ENCODE data around the gene COL19A1. TPM values are rescaled to one million over a fixed set of nuclear protein-coding genes. Genes with fewer than 3 reads are reported as not detected.

Gene COL19A1
- total and polyA plus RNA-seq, 9 of the 15 experiments (the other 6 are each of a cell fraction or from before 2014, with no cell fraction given) = not detected

DNA sequence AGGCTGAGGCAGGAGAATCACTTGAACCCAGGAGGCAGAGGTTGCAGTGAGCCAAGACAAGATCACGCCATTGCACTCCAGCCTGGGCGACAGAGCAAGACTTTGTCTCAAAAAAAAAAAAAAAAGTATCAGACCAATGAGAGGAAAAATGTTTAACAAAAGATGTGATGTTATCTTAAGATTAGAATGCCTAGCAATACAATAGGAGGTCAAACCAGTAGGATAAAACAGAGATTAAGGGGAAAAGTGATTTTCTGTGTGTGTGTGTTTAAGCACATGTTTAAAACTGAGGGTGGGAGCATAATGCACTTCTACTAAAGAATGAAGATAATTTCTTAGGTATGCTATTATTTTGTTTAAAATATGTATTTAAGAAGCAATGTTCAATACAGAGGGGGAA is 17.9 kb downstream of the COL19A1 start:
- H3K9ac ChIP-seq (ENCODE audit: insufficient read depth in 1 of 2, low read depth in 2 of 2, low read length in 2 of 2) = no peak overlapping the region
- H3K27me3 ChIP-seq (ENCODE audit: control insufficient read depth in 2 of 2, insufficient read depth in 2 of 2, low read length in 2 of 2) = no peaks in the 10 kb centered on the region; a peak in 2 of 5 replicates
- TF ChIP-seq TEAD2 (tag; IDR thresholded peaks at IDR 0.05) (no peak), SRSF1 (IDR thresholded peaks at IDR 0.05; ENCODE audit: low read depth, low read length) (no peak), GTF2E2 (tag; IDR thresholded peaks at IDR 0.05) (no peak)
- TF ChIP-seq, protein P1, sequence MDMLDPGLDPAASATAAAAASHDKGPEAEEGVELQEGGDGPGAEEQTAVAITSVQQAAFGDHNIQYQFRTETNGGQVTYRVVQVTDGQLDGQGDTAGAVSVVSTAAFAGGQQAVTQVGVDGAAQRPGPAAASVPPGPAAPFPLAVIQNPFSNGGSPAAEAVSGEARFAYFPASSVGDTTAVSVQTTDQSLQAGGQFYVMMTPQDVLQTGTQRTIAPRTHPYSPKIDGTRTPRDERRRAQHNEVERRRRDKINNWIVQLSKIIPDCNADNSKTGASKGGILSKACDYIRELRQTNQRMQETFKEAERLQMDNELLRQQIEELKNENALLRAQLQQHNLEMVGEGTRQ (CRISPR knock-in tag; IDR thresholded peaks at IDR 0.05) = no peak
- TF ChIP-seq, protein P2, sequence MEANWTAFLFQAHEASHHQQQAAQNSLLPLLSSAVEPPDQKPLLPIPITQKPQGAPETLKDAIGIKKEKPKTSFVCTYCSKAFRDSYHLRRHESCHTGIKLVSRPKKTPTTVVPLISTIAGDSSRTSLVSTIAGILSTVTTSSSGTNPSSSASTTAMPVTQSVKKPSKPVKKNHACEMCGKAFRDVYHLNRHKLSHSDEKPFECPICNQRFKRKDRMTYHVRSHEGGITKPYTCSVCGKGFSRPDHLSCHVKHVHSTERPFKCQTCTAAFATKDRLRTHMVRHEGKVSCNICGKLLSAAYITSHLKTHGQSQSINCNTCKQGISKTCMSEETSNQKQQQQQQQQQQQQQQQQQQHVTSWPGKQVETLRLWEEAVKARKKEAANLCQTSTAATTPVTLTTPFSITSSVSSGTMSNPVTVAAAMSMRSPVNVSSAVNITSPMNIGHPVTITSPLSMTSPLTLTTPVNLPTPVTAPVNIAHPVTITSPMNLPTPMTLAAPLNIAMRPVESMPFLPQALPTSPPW (CRISPR knock-in tag; IDR thresholded peaks at IDR 0.05) = no peak
- H2AFZ ChIP-seq (ENCODE audit: low read depth, low read length) = no peak overlapping the region
- in situ Hi-C loops (cut with MboI) = no loop called here
- BruUV-seq (replicated peaks) = no TSS peak
- no peaks in the 10 kb centered on the region for H3K9me3 ChIP-seq (replicated peaks; ENCODE audit: control insufficient read depth, insufficient read depth, low read depth, low read length)
- no peak overlapping the region for H3K4me2 ChIP-seq (ENCODE audit: insufficient read depth, low read length)
- no peaks in the 10 kb centered on the region for H3K9me1 ChIP-seq (ENCODE audit: control insufficient read depth, insufficient read depth, low read length)
- ATAC-seq = no peak
- H3K36me3 ChIP-seq (ENCODE audit: control insufficient read depth, insufficient read depth, low read length) = no peaks in the 10 kb centered on the region
- H4K20me1 ChIP-seq (replicated peaks; ENCODE audit: control insufficient read depth, insufficient read depth, low read length) = no peaks in the 10 kb centered on the region
- intact Hi-C loops (cut with micrococcal nuclease) = no loop called here
- FAIRE-seq = no peak
- H3K27ac ChIP-seq (ENCODE audit: extremely low read depth, low read depth, low read length) = no peak overlapping the region
- no peak overlapping the region for H3K4me3 ChIP-seq
- no peaks in the 10 kb centered on the region for H3K4me1 ChIP-seq (replicated peaks in 1 of 2; ENCODE audit: control insufficient read depth in 2 of 2, insufficient read depth in 2 of 2, low read length in 2 of 2)
- ChIA-PET CTCF (ENCODE audit: low intra/inter-chr PET ratio) (no interaction called here), POLR2A (no interaction called here)
- no CpG with 5 or more reads among the region's 2 CpGs for WGBS (ENCODE audit: insufficient coverage, low coverage, missing lambda C conversion rate)
- no peak for DNase-seq (ENCODE audit: extremely low read depth in 1 of 4, low spot score in 3 of 4)
- no peaks in the 10 kb centered on the region for H3K79me2 ChIP-seq (ENCODE audit: control insufficient read depth, insufficient read depth, low read length)
